VCaP (cell line): ENCODE data around the gene ITGB3.

Experiments used
- H3K27ac ChIP-seq: fragments of 450-650 bp; 2 replicates; pipeline ENCODE4 v1.5.1; 2017
- CTCF ChIP-seq: fragments of 450-650 bp; conservative IDR thresholded peaks from 2 replicates; pipeline ENCODE4 v1.5.1; 2017; ENCODE audit warnings: mild to moderate bottlenecking, moderate library complexity

The ITGB3 gene

GRCh38 chr17:47358652-47359051 is 105.0 kb downstream of the ITGB3 start:
- H3K27ac ChIP-seq: no peak overlapping the region
- no peak for TF ChIP-seq CTCF
